Mesenchymal stem cell (in vitro differentiated cells and primary cell): ENCODE measurements around the gene NDUFA11.

Experiments
- DNase-seq: peaks from one replicate; pipeline ENCODE4 v3.0.0-alpha.2; 2013
- H2AFZ ChIP-seq: one replicate; pipeline ENCODE4 v1.6.1; 2013; ENCODE audit warnings: low read depth, mild to moderate bottlenecking, control low read depth, inconsistent platforms, low read length, moderate library complexity
- H2AK5ac ChIP-seq: 2 replicates; pipeline ENCODE4 v1.6.1; 2013; ENCODE audit warnings: low read length, moderate library complexity, mild to moderate bottlenecking, inconsistent platforms; ENCODE audit not compliant: severe bottlenecking
- H2BK120ac ChIP-seq: one replicate; pipeline ENCODE4 v1.6.1; 2013; ENCODE audit warnings: low read depth, mild to moderate bottlenecking, inconsistent platforms, low read length, moderate library complexity
- H2BK12ac ChIP-seq, 2 experiments: one replicate each; pipeline ENCODE4 v1.6.1; 2013; ENCODE audit warnings: inconsistent platforms in 2 of 2, low read length in 2 of 2, mild to moderate bottlenecking in 2 of 2, moderate library complexity in 2 of 2, control low read depth in 1 of 2
- H2BK15ac ChIP-seq: one replicate; pipeline ENCODE4 v1.6.1; 2013; ENCODE audit warnings: mild to moderate bottlenecking, low read depth, inconsistent platforms; ENCODE audit not compliant: poor library complexity, severe bottlenecking
- H2BK5ac ChIP-seq: 2 replicates; pipeline ENCODE4 v1.6.1; 2013; ENCODE audit warnings: low read depth, mild to moderate bottlenecking, low read length, control low read depth, inconsistent platforms; ENCODE audit not compliant: poor library complexity, severe bottlenecking
- H3K14ac ChIP-seq, 2 experiments: one replicate each; pipeline ENCODE4 v1.6.1; 2013; ENCODE audit warnings: inconsistent platforms in 2 of 2, low read length in 2 of 2, control low read depth in 1 of 2, mild to moderate bottlenecking in 1 of 2, moderate library complexity in 1 of 2
- H3K18ac ChIP-seq, 2 experiments: one replicate each; pipeline ENCODE4 v1.6.1; 2013; ENCODE audit warnings: inconsistent platforms in 2 of 2, low read length in 2 of 2, control low read depth in 1 of 2, low read depth in 1 of 2, mild to moderate bottlenecking in 1 of 2
- H3K23ac ChIP-seq, 2 experiments: one replicate each; pipeline ENCODE4 v1.6.1; 2013; ENCODE audit warnings: inconsistent platforms in 2 of 2, low read length in 2 of 2, mild to moderate bottlenecking in 2 of 2, moderate library complexity in 2 of 2, control low read depth in 1 of 2
- H3K27ac ChIP-seq: 2 replicates; pipeline ENCODE4 v1.5.1; 2013; ENCODE audit warnings: mild to moderate bottlenecking, moderate library complexity, low read length, control low read depth, inconsistent platforms; ENCODE audit not compliant: poor library complexity, severe bottlenecking
- H3K27me3 ChIP-seq, 2 experiments: 2 replicates each; pipeline versions ENCODE4 v1.6.1 to v1.7.0; 2013; ENCODE audit warnings: low read length in 2 of 2, mild to moderate bottlenecking in 2 of 2, moderate library complexity in 2 of 2, control low read depth in 1 of 2, inconsistent platforms in 1 of 2; ENCODE audit not compliant: control insufficient read depth in 1 of 2, insufficient read depth in 1 of 2
- H3K36me3 ChIP-seq, 2 experiments: 2 replicates each; pipeline versions ENCODE4 v1.6.1 to v1.7.0; 2013; ENCODE audit warnings: low read length in 2 of 2, control low read depth in 1 of 2, inconsistent platforms in 1 of 2, low read depth in 1 of 2, mild to moderate bottlenecking in 1 of 2; ENCODE audit not compliant: insufficient read depth in 2 of 2, control insufficient read depth in 1 of 2
- H3K4ac ChIP-seq, 2 experiments: one replicate each; pipeline ENCODE4 v1.6.1; 2013; ENCODE audit warnings: inconsistent platforms in 2 of 2, low read length in 2 of 2, mild to moderate bottlenecking in 2 of 2, moderate library complexity in 2 of 2, control low read depth in 1 of 2, low read depth in 1 of 2
- H3K4me1 ChIP-seq: 2 replicates; pipeline ENCODE4 v1.6.1; 2013; ENCODE audit warnings: low read depth, low read length, control low read depth; ENCODE audit not compliant: control insufficient read depth, insufficient read depth
- H3K4me2 ChIP-seq: 2 replicates; pipeline ENCODE4 v1.6.1; 2013; ENCODE audit warnings: low read length, mild to moderate bottlenecking, inconsistent platforms; ENCODE audit not compliant: poor library complexity, severe bottlenecking
- H3K4me3 ChIP-seq, 2 experiments: 2 replicates each; pipeline versions ENCODE4 v1.5.1 to v1.7.0; 2013; ENCODE audit warnings: low read length in 2 of 2, mild to moderate bottlenecking in 2 of 2, control low read depth in 1 of 2, low read depth in 1 of 2; ENCODE audit not compliant: insufficient read depth in 1 of 2
- H3K79me1 ChIP-seq: replicated peaks from 2 replicates; pipeline ENCODE4 v1.6.1; 2013; ENCODE audit warnings: mild to moderate bottlenecking, control low read depth, low read length, inconsistent platforms; ENCODE audit not compliant: poor library complexity, severe bottlenecking
- H3K9ac ChIP-seq: 2 replicates; pipeline ENCODE4 v1.7.0; 2013; ENCODE audit warnings: mild to moderate bottlenecking, low read length, moderate library complexity
- H3K9me3 ChIP-seq: 2 replicates; pipeline ENCODE4 v1.7.0; 2013; ENCODE audit warnings: mild to moderate bottlenecking, low read length; ENCODE audit not compliant: control insufficient read depth
- H4K8ac ChIP-seq: one replicate; pipeline ENCODE4 v1.6.1; 2013; ENCODE audit warnings: inconsistent platforms, mild to moderate bottlenecking, low read length, moderate library complexity
- H4K91ac ChIP-seq: one replicate; pipeline ENCODE4 v1.6.1; 2013; ENCODE audit warnings: mild to moderate bottlenecking, low read length, inconsistent platforms
- WGBS: methylation state at CpG from one replicate; pipeline ENCODE4 v1.1.7; 2013; ENCODE audit warnings: mixed read lengths; 5-methylcytosine and 5-hydroxymethylcytosine counted together

Gene NDUFA11

DNA sequence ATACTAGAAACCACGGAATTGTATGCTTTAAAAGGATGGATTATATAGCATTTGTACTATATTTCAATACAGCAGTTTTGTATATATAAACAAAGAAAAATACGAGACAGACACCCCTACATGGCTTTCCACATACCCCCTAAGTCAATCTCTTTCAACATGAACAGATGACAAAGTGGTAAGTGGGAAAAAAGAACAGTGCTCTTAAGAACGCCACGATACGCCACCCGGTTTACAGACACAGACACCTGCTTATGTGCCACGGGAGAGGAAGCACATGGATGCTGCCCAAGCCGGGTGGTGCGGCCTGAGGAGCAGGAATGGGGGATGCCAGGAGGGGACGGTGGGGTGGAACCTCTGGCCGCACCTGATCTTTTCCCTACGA, 18.6 kb upstream of the NDUFA11 start:
- Histone ChIP-seq H3K4me2 (no peak overlapping the region), H3K14ac (no peak overlapping the region), H4K8ac (no peak overlapping the region), H3K36me3 (peaks cover 88 to 92% of the 10 kb centered on the region in 2 experiments), H3K27ac (no peak overlapping the region), H3K4me1 (no peaks in the 10 kb centered on the region), H2BK120ac (no peak overlapping the region), H3K4ac (no peak overlapping the region), H2BK12ac (no peak overlapping the region), H2AK5ac (no peak overlapping the region), H3K9me3 (no peaks in the 10 kb centered on the region), H2BK5ac (no peak overlapping the region), H3K79me1 (peaks cover 39% of the 10 kb centered on the region), H4K91ac (no peak overlapping the region), H3K27me3 (no peaks in the 10 kb centered on the region), H2AFZ (no peak overlapping the region), H2BK15ac (no peak overlapping the region), H3K18ac (no peak overlapping the region), H3K23ac (no peak overlapping the region), H3K9ac (no peak overlapping the region), H3K4me3 (peak overlapping the region in 1 of 2 experiments; percentile 14)
- DNase-seq, result no peak
- 99% methylated on average over 11 of the region's 12 CpGs for WGBS

DNA sequence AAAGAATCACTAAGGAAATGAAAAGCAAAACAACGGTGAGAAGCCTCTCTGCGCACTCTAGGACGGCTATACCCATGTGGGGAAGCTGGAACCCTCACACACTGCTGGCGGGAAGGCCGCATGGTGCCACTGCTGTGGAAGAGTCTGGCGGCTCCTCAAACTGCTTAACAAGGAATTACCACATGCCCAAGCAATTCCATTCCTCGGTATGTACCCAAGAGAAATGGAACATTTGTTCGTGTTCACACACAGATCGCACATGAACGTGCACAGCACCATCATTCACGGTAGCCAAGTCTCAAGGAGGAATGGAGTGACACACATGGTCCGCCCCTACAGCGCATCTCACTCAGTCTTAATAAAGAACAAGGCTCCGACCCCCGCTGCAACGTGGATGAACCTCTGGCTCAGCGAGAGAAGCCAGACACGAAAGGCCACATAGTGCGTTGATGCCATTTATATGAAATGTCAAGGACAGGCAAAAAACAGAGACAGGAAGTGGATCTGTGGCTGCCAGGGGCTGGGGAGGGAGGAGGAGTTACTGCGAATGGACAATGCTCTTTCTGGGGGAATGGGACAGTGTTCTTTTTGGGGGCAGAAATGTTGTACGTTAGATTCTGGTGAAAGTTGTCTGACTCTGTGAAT, 18.0 kb upstream of the NDUFA11 start:
- H3K4ac ChIP-seq, result no peak overlapping the region
- H3K18ac ChIP-seq, result no peak overlapping the region
- no peak overlapping the region for H2AFZ ChIP-seq
- H3K36me3 ChIP-seq, result peaks cover 90 to 92% of the 10 kb centered on the region in 2 experiments
- H3K23ac ChIP-seq, result no peak overlapping the region
- no peak overlapping the region for H4K8ac ChIP-seq
- H3K79me1 ChIP-seq, result peaks cover 37% of the 10 kb centered on the region
- H3K27ac ChIP-seq, result no peak overlapping the region
- WGBS, result 91% methylated on average over 20 of the region's 21 CpGs
- no peak overlapping the region for H3K9ac ChIP-seq
- no peak overlapping the region for H3K4me3 ChIP-seq
- DNase-seq, result no peak
- no peaks in the 10 kb centered on the region for H3K4me1 ChIP-seq
- no peak overlapping the region for H2AK5ac ChIP-seq
- H3K9me3 ChIP-seq, result no peaks in the 10 kb centered on the region
- no peak overlapping the region for H4K91ac ChIP-seq
- no peak overlapping the region for H2BK120ac ChIP-seq
- no peak overlapping the region for H2BK12ac ChIP-seq
- H2BK5ac ChIP-seq, result no peak overlapping the region
- H3K4me2 ChIP-seq, result no peak overlapping the region
- H3K14ac ChIP-seq, result no peak overlapping the region
- no peaks in the 10 kb centered on the region for H3K27me3 ChIP-seq
- no peak overlapping the region for H2BK15ac ChIP-seq

DNA sequence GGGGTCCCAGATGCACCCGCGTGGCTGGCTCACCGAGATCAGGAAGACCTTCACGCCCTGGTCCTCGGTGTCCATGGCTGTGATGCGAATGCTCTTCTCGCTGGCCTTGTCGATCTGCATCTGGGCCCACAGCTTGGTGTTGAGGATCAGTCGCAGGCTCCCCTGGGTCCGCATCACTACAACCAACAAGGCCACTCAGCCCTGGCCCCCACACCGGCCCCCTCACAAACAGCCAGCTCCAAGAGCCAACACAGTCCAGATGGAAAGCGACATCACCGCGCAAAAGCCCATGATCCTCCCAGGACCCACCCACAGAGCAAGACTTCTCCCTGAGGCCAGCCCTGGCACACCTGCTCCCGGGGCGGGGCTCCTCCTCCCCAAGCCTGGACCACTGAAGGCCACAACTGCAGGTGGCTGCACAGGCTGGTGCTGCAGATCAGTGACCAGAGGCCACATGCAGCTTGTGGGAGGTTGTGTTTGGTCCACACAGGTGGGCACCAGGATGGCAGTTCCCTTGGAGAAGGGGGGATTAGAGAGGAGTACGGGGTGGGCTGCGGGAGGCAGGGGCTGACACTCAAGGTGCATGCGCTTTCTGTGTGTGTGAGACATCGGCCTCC, 15.0 kb upstream of the NDUFA11 start:
- Histone ChIP-seq H3K18ac (no peak overlapping the region), H3K4me3 (no peak overlapping the region), H2AFZ (no peak overlapping the region), H2AK5ac (no peak overlapping the region), H2BK120ac (no peak overlapping the region), H3K4me2 (no peak overlapping the region), H4K91ac (peak overlapping the region; percentile 15), H3K4ac (no peak overlapping the region), H3K9me3 (no peaks in the 10 kb centered on the region), H3K23ac (no peak overlapping the region), H3K36me3 (peaks cover 73 to 89% of the 10 kb centered on the region in 2 experiments), H3K14ac (no peak overlapping the region), H3K4me1 (peaks cover 19% of the 10 kb centered on the region), H4K8ac (no peak overlapping the region), H2BK5ac (no peak overlapping the region), H3K79me1 (peaks cover 32% of the 10 kb centered on the region), H2BK12ac (no peak overlapping the region), H3K9ac (no peak overlapping the region), H3K27ac (no peak overlapping the region), H2BK15ac (no peak overlapping the region), H3K27me3 (no peaks in the 10 kb centered on the region)
- WGBS, result 97% methylated on average over 20 of the region's 20 CpGs
- DNase-seq, result no peak

DNA sequence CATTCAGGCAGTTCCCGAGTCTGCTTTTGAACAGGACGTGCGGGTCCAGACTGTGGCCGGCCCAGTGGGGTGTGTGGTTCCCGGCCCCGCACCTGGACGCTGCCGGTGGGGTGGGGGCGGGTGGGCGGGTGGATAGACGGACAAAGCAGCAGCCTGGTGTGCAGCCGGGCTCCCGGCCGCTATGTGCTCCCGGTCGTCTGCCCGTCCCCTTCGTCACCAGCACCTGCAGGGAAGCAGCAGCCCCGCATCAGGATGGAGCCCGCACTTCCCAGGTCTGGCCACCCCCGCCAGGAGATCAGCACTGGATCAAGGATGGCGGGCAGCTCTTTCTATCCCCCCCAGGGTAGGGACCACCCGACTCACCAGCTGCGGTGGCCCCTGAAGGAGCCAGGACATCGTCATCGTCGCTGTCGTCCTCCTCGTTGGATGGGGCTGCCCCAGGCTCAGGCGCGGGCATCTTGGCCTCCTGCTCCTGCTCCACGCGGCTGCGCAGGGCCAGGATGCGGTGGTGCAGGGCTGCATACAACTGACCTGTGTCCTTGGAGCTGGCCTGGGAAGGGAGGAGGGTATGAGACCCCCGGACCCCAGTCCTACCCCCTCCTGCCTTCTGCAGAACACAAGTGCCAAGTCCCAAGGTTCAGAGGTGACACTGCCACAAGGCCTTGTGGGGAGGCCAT, 14.0 kb upstream of the NDUFA11 start:
- Histone ChIP-seq H3K27me3 (no peaks in the 10 kb centered on the region), H2BK15ac (no peak overlapping the region), H2AK5ac (no peak overlapping the region), H2BK12ac (no peak overlapping the region), H3K4ac (no peak overlapping the region), H3K23ac (no peak overlapping the region), H3K9me3 (no peaks in the 10 kb centered on the region), H3K36me3 (peaks cover 63 to 81% of the 10 kb centered on the region in 2 experiments), H3K9ac (no peak overlapping the region), H3K4me2 (no peak overlapping the region), H4K8ac (no peak overlapping the region), H4K91ac (no peak overlapping the region), H2BK5ac (no peak overlapping the region), H3K18ac (no peak overlapping the region), H3K4me3 (no peak overlapping the region), H3K27ac (no peak overlapping the region), H2BK120ac (no peak overlapping the region), H3K79me1 (peaks cover 24% of the 10 kb centered on the region), H3K4me1 (peaks cover 19% of the 10 kb centered on the region), H3K14ac (no peak overlapping the region), H2AFZ (no peak overlapping the region)
- DNase-seq, result no peak
- WGBS, result 96% methylated on average over 32 of the region's 36 CpGs
